GM20431 (cell line): ENCODE results near the gene LY6G5C.

ENCODE experiments used
- in situ Hi-C: fragments of 300-500 bp; cut with MseI, MboI; formaldehyde crosslinking; loops from one replicate; pipeline ENCODE4 v1.15.0; 2020; ENCODE audit warnings: low sequenced_read_pairs; ENCODE audit not compliant: unreplicated experiment

The LY6G5C gene

DNA sequence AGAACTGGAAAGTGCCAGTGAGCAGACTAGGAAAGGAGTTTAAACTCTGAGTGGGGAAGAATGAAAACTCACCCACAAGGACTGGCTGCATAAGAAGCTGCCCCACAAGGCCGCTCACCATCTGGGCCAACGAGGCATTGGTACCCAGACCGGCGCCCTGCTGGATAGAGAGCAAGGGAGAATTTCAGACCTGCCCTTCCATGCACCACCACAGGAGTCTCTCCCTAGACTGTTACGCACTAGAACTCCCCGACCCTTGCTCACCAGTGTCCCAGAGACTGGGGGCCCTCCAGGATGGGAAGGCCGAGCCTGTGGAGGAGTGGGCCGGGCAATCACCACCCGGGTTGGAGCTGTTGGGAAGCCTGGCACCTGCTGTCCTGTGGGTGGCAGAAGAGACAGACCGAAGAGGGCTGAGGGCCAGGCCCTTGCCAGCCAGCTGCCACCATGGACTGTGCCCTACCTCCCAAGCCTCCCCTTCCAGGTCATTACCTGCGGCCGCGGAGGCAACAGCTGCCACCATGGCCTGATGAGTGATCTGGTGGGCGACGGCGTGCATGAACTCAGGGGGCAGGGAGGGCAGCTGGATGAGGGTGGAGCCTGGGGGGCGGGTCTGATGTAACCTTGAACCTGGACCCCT lies 36.9 kb downstream of the LY6G5C start:
- in situ Hi-C loops = no loop called here

- in situ Hi-C loops = no loop called here
These were observed 37.9 kb downstream of the LY6G5C start for GRCh38 chr6:31642798-31643570.

- in situ Hi-C loops = no loop called here
These were observed 39.5 kb downstream of the LY6G5C start for GRCh38 chr6:31641370-31641769.

GRCh38 chr6:31640612-31641011 lies 40.3 kb downstream of the LY6G5C start:
- in situ Hi-C loops = no loop called here

GRCh38 chr6:31639449-31639861 lies 41.4 kb downstream of the LY6G5C start:
- in situ Hi-C loops = no loop called here

DNA sequence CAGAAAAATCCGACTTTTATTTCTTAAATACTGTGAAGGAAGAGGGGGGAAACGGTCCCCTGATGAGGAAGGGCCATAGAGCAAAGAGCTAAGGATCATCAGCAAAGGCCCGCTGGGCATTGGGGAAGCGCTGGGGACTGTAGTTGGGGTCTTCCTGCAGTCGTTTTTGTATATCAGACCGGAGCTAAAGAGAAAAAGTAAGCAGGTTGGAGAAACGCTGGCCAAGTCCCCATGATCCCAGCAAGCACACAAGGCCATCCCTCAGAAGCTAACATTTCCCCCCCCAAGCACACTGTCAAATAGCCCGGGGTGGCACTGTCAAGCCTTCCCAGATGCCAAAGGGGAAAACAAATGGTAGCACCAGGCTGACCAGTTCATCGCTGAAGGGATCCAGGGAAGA lies 41.8 kb downstream of the LY6G5C start:
- in situ Hi-C loops = no loop called here

GRCh38 chr6:31636698-31637596 lies 43.9 kb downstream of the LY6G5C start:
- in situ Hi-C loops = no loop called here

DNA sequence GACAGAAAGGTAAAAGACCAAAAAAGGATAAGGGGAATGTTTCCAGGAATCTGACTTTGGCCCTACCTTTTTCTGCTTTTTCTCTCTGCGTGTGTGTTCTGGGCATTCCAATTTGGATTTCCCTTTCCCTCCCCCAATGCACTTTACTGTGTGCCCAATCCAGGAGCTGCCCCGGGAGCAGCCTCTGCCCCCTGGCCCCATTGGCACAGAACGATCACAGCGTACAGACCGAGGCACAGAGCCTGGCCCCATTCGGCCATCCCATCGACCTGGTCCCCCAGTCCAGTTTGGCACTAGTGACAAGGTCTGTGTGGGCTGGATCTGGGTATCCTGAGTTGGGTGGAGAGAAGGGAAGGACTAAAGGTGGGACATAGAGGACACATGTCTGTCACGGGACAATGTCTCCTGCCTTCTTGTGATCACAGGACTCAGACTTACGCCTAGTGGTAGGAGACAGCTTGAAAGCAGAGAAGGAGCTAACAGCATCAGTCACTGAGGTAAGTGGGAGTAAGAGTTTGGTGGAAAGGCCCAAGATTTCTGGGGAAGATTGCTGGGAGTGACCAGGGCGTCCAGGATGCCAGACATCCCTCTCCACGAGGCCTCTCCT lies 45.8 kb downstream of the LY6G5C start:
- in situ Hi-C loops = no loop called here

DNA sequence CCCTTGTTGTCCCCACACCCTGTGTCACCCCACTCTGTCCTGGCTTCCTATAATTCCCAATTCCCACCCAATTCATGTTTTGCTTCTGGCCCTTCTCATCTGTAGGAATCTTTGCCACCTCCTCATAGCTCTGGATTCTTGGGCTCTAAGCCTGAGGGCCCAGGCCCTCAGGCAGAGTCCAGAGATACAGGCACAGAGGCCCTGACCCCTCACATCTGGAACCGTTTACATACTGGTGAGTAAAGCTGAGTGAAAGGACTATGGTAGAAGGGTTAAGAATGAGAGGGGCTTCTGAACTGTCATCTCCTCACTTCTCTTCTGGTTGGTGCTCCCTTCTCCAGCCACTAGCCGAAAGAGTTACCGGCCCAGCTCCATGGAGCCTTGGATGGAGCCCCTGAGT lies 46.7 kb downstream of the LY6G5C start:
- in situ Hi-C loops = no loop called here

GRCh38 chr6:31633447-31633846 lies 47.4 kb downstream of the LY6G5C start:
- in situ Hi-C loops = no loop called here

- in situ Hi-C loops = no loop called here
These were observed 48.5 kb downstream of the LY6G5C start for GRCh38 chr6:31632279-31632946.

DNA sequence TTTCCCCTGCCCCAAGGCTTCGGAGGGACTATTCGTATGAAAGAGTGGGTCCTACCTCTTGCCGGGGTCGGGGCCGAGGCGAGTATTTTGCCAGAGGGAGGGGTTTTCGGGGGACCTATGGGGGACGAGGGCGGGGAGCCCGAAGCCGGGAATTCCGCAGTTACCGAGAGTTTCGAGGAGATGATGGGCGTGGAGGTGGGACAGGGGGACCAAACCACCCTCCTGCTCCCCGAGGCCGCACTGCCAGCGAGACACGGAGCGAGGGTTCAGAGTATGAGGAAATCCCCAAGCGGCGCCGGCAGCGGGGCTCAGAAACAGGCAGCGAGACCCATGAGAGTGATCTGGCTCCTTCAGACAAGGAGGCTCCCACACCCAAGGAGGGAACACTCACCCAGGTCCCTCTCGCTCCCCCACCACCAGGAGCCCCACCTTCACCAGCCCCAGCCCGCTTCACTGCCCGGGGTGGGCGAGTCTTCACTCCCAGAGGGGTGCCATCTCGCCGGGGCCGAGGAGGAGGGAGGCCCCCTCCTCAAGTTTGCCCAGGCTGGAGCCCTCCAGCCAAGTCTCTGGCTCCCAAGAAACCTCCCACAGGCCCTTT lies 49.1 kb downstream of the LY6G5C start:
- in situ Hi-C loops = no loop called here

DNA sequence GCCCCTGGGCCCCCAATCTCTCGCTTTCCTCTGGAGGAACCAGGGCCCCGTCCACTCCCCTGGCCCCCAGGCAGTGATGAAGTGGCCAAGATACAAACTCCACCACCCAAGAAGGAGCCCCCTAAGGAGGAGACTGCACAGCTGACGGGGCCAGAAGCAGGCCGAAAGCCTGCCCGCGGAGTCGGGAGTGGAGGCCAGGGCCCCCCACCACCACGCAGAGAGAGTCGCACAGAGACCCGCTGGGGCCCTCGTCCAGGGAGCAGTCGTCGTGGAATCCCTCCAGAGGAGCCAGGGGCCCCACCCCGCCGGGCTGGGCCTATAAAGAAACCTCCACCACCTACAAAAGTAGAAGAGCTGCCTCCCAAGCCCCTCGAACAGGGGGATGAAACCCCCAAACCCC lies 49.7 kb downstream of the LY6G5C start:
- in situ Hi-C loops = no loop called here

- in situ Hi-C loops = no loop called here
These were observed 50.5 kb downstream of the LY6G5C start for GRCh38 chr6:31630177-31630934.

DNA sequence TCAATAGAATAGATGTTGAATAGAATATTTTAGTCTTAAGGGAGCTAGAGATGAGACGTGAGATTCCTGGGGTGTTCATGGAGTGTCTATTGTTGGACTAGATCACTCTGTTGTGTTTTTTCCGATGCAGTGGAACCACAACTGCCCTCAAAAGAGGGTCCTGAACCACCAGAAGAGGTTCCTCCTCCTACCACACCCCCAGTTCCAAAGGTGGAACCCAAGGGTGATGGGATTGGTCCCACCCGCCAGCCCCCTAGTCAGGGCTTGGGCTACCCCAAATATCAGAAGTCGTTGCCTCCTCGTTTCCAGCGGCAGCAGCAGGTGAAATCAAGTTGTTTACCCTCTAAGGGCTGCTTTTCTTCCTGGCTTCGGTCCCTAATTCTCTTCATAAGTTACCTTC lies 51.9 kb downstream of the LY6G5C start:
- in situ Hi-C loops = no loop called here

- in situ Hi-C loops = no loop called here
These were observed 53.1 kb downstream of the LY6G5C start for GRCh38 chr6:31627690-31628287.

GRCh38 chr6:31626952-31627351 lies 53.9 kb downstream of the LY6G5C start:
- in situ Hi-C loops = no loop called here
